ENCODE data around the gene CHD5. TPM values are rescaled to one million over a fixed set of nuclear protein-coding genes. Genes with fewer than 3 reads are reported as not detected.

Gene CHD5
- polyA plus RNA-seq, 5 donors: 0.07 to 0.31 (median 0.21) TPM

- no peak for DNase-seq
Observed at GRCh38 chr1:6113116-6113515, 67.0 kb downstream of the CHD5 start.

- no peak for DNase-seq
Observed at GRCh38 chr1:6112690-6113005, 67.5 kb downstream of the CHD5 start.

- DNase-seq: no peak
Observed at GRCh38 chr1:6111991-6112689, 68.0 kb downstream of the CHD5 start.

- no peak for DNase-seq
Observed at GRCh38 chr1:6111571-6111970, 68.5 kb downstream of the CHD5 start.

GRCh38 chr1:6110326-6110725 lies 69.8 kb downstream of the CHD5 start:
- no peak for DNase-seq

GRCh38 chr1:6109688-6110087 lies 70.4 kb downstream of the CHD5 start:
- DNase-seq: no peak

GRCh38 chr1:6108937-6109614 lies 71.0 kb downstream of the CHD5 start:
- peak in 1 of 2 donors; percentile 2 for DNase-seq

- DNase-seq: no peak
Observed at GRCh38 chr1:6108476-6108875, 71.6 kb downstream of the CHD5 start.

GRCh38 chr1:6107409-6108356 lies 72.4 kb downstream of the CHD5 start:
- no peak for DNase-seq

- no peak for DNase-seq
Observed at GRCh38 chr1:6106977-6107376, 73.1 kb downstream of the CHD5 start.

- no peak for DNase-seq
Observed at GRCh38 chr1:6106321-6106731, 73.8 kb downstream of the CHD5 start.

- DNase-seq: no peak
Observed at GRCh38 chr1:6105763-6106162, 74.4 kb downstream of the CHD5 start.

GRCh38 chr1:6105218-6105679 lies 74.9 kb downstream of the CHD5 start:
- no peak for DNase-seq

GRCh38 chr1:6104631-6105030 lies 75.5 kb downstream of the CHD5 start:
- no peak for DNase-seq

- DNase-seq: no peak
Observed at GRCh38 chr1:6103854-6104530, 76.1 kb downstream of the CHD5 start.

GRCh38 chr1:6103111-6103853 lies 76.8 kb downstream of the CHD5 start:
- DNase-seq: no peak

- no peak for DNase-seq
Observed at GRCh38 chr1:6102532-6102845, 77.6 kb downstream of the CHD5 start.

- no peak for DNase-seq
Observed at GRCh38 chr1:6101826-6102531, 78.1 kb downstream of the CHD5 start.

GRCh38 chr1:6100861-6101783 lies 79.0 kb downstream of the CHD5 start:
- no peak for DNase-seq
